Kidney tubule cell (primary cell): ENCODE results near the gene KIF5B.
"Not testable (repeated sequence)": the region's sequence is repeated elsewhere in the genome, so short reads cannot be mapped to it uniquely, and the experiment has no call there.

Source experiments
- DNase-seq: peaks from one replicate; pipeline ENCODE4 v3.0.0-alpha.2; 2018; ENCODE audit warnings: low spot score

Gene KIF5B

GRCh38 chr10:32059472-32059871, 3.2 kb upstream of the KIF5B start:
- no peak for DNase-seq

- DNase-seq = no peak
Observed at GRCh38 chr10:32057036-32057372, 779 bp upstream of the KIF5B start.

- DNase-seq = peak; percentile 69
Observed at GRCh38 chr10:32055478-32056135, 618 bp downstream of the KIF5B start.

- peak; percentile 20 for DNase-seq
Observed at GRCh38 chr10:32054094-32054493, 2.1 kb downstream of the KIF5B start.

GRCh38 chr10:32053392-32053791, 2.8 kb downstream of the KIF5B start:
- DNase-seq = not testable (repeated sequence)

GRCh38 chr10:32051926-32052325, 4.3 kb downstream of the KIF5B start:
- DNase-seq = no peak

GRCh38 chr10:32050177-32050576, 6.0 kb downstream of the KIF5B start:
- peak; percentile 29 for DNase-seq

GRCh38 chr10:32049113-32049512, 7.1 kb downstream of the KIF5B start:
- peak; percentile 73 for DNase-seq

- DNase-seq = no peak
Observed at GRCh38 chr10:32048282-32048681, 7.9 kb downstream of the KIF5B start.

- no peak for DNase-seq
Observed at GRCh38 chr10:32047881-32048280, 8.3 kb downstream of the KIF5B start.

GRCh38 chr10:32046151-32046550, 10.1 kb downstream of the KIF5B start:
- no peak for DNase-seq

- DNase-seq = peak; percentile 10
Observed at GRCh38 chr10:32042730-32043129, 13.5 kb downstream of the KIF5B start.

- no peak for DNase-seq
Observed at GRCh38 chr10:32041290-32042028, 14.8 kb downstream of the KIF5B start.

- no peak for DNase-seq
Observed at GRCh38 chr10:32039734-32040133, 16.5 kb downstream of the KIF5B start.

- no peak for DNase-seq
Observed at GRCh38 chr10:32038777-32039176, 17.4 kb downstream of the KIF5B start.

GRCh38 chr10:32036922-32037321, 19.3 kb downstream of the KIF5B start:
- no peak for DNase-seq

GRCh38 chr10:32035038-32035437, 21.2 kb downstream of the KIF5B start:
- no peak for DNase-seq

GRCh38 chr10:32033171-32033570, 23.1 kb downstream of the KIF5B start:
- DNase-seq = no peak

GRCh38 chr10:32031920-32032319, 24.3 kb downstream of the KIF5B start:
- no peak for DNase-seq

- DNase-seq = no peak
Observed at GRCh38 chr10:32031424-32031823, 24.8 kb downstream of the KIF5B start.

GRCh38 chr10:32028710-32029109, 27.5 kb downstream of the KIF5B start:
- no peak for DNase-seq

GRCh38 chr10:32023264-32023663, 33.0 kb downstream of the KIF5B start:
- DNase-seq = no peak

GRCh38 chr10:32017044-32017443, 39.2 kb downstream of the KIF5B start:
- no peak for DNase-seq

GRCh38 chr10:32015386-32015785, 40.8 kb downstream of the KIF5B start:
- no peak for DNase-seq
